Cardiac muscle cell (in vitro differentiated cells and primary cell): Measurements from ENCODE around the gene POM121L2. TPM values are rescaled to one million over a fixed set of nuclear protein-coding genes. Genes with fewer than 3 reads are reported as not detected.

Source experiments
- DNase-seq, 2 donors: peaks; one replicate each; pipeline versions ENCODE4 v3.0.0 to v3.0.0-alpha.2; 2010 to 2017; ENCODE audit warnings: low read depth in 1 of 2, low spot score in 1 of 2
- H3K27ac ChIP-seq: fragments of 200-600 bp; sonication (generic); 2 replicates; pipeline ENCODE4 v1.5.1; 2016
- H3K27me3 ChIP-seq: fragments of 200-600 bp; sonication (generic); 2 replicates; pipeline ENCODE4 v1.6.0; 2016; ENCODE audit warnings: control low read depth
- H3K36me3 ChIP-seq: fragments of 200-600 bp; sonication (generic); 2 replicates; pipeline ENCODE4 v1.5.1; 2016; ENCODE audit warnings: control low read depth
- H3K4me1 ChIP-seq: fragments of 200-600 bp; sonication (generic); 2 replicates; pipeline ENCODE4 v1.8.1; 2017; ENCODE audit warnings: low read depth, mild to moderate bottlenecking, mixed run types
- H3K4me3 ChIP-seq: fragments of 200-600 bp; sonication (generic); 2 replicates; pipeline ENCODE4 v1.5.1; 2016; ENCODE audit warnings: mild to moderate bottlenecking
- H3K9me3 ChIP-seq: fragments of 200-600 bp; sonication (generic); 2 replicates; pipeline ENCODE4 v1.5.1; 2017; ENCODE audit warnings: low read depth, mild to moderate bottlenecking, control low read depth
- CTCF ChIP-seq: IDR thresholded peaks from 2 replicates; pipeline ENCODE4 v1.5.1; 2012; ENCODE audit warnings: low read depth, mild to moderate bottlenecking, low read length
- polyA plus RNA-seq: library from polyadenylated mRNA; unstranded; fragments of >200 nt; fragmentation: Nextera tagmentation; extraction: Ambion mirVana; gene quantifications from 2 replicates; pipeline ENCODE4 v1.2.1, GENCODE V29; 2016
- total RNA-seq: library from RNA; depleted of rRNA; stranded (reverse); fragments of >200 nt; gene quantifications from 2 replicates; pipeline ENCODE4 v1.2.3, GENCODE V29; 2016

Gene POM121L2
- total and polyA plus RNA-seq, 2 experiments from 2014 or later = 0.18 TPM; not detected in 1

DNA sequence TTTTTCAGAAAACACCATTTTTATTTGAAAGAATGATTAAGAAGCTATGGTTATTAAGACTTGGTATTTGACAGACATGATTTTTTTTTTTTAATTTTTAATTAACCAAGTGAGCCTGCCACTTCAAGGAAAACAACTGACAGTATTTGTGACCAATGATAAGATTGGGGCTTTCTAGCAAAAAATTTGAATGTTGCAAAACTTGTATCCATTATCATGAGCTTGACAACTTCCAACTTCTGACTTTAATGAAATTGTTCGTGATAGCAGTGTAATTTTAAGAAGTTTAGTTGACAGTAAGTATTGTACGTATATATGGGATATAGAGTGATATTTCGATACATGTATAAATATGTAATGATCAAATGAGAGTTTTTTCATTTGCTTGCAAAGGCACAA is 21.6 kb upstream of the POM121L2 start:
- H3K4me1 ChIP-seq = no peaks in the 10 kb centered on the region

DNA sequence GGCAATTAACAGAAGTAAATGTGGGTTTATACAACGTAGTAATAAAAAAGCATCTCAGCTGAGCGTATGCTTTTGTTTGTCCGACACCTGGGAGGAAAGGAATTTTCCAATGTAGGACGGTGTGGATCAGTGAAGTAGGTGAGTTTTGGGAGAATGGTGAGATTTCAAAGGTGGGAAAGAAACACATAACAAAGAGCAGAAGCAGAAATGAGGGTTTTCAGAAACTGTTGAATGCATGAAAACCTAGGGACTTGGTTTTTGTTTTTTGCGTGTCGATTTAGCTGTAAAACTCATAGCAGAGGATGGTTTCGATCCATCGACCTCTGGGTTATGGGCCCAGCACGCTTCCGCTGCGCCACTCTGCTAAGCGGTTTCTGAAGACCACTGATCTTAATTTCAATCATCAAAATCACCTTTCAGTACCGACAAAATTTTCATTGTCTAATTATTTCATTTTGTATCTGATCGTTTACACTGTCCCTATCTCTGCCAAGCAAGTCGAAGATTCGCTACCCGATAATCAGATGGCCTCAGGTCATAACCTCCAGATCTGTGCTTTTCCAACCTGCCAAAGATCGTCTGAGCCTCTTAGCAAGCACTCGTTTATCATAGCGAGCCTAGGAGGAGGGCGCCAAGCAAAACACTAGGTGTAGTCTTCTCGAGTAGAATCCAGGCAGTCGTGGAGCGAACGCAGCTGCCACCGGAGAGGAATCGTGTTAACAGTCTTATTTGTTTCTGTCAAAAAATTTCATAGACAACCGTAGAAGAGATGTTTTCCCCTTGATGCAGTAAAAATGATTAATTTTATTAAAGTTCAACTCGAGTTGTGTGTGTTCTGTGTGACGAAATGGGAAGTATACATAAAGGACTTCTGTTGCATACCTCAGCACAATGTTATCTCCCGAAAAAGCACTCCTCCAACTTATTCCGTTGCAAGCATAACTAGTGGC is 20.9 kb upstream of the POM121L2 start:
- peak; percentile 47 to 50 for DNase-seq
- no peak for TF ChIP-seq CTCF
- peaks cover 4% of the 10 kb centered on the region for H3K27me3 ChIP-seq
- H3K27ac ChIP-seq = no peak overlapping the region
- no peaks in the 10 kb centered on the region for H3K4me1 ChIP-seq
- H3K4me3 ChIP-seq = peak overlapping the region; percentile 29
- no peaks in the 10 kb centered on the region for H3K36me3 ChIP-seq
- no peaks in the 10 kb centered on the region for H3K9me3 ChIP-seq

More for the DNA sequence above, 21.6 kb upstream of the POM121L2 start:
- TF ChIP-seq CTCF = no peak
- DNase-seq = no peak
- no peaks in the 10 kb centered on the region for H3K9me3 ChIP-seq
- peak overlapping the region; percentile 29 for H3K4me3 ChIP-seq
- no peaks in the 10 kb centered on the region for H3K36me3 ChIP-seq
- H3K27me3 ChIP-seq = peaks cover 4% of the 10 kb centered on the region
- H3K27ac ChIP-seq = no peak overlapping the region

DNA sequence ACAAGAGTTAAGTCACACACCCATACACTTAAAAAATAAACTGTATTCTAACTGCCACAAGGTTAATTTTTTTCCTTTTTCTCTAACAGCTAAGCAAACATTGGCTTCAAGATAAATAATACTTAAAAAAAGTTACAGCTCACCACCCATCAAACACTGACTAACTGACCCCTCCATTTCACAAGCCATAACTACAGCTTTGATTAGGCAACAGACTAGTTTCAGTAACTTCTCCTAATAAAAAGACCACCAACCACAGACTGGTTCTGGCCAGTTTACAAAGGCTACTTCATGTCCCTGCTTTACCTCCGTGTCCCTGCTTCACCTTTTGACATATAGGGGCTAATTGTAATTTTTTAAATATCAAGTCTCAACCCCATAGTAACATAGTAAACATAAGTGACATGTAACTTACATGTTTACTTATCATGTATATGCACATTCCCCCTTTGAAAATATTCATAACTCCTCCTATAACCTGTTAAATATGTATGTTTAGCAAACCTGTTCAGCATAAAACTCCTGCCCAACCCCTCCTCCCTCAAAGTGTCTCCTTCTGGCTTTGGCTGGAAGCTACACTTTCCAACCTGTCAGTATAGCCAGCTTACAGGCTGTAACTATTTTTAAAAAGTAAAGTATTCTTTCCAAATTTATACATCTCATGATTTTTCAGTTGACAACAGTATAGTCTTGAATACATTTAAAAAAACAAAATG is 15.1 kb upstream of the POM121L2 start:
- no peak overlapping the region for H3K4me3 ChIP-seq
- no peaks in the 10 kb centered on the region for H3K9me3 ChIP-seq
- no peak for DNase-seq
- H3K36me3 ChIP-seq = no peaks in the 10 kb centered on the region
- TF ChIP-seq CTCF = no peak
- peaks cover 14% of the 10 kb centered on the region for H3K27me3 ChIP-seq
- H3K4me1 ChIP-seq = no peaks in the 10 kb centered on the region
- H3K27ac ChIP-seq = no peak overlapping the region

DNA sequence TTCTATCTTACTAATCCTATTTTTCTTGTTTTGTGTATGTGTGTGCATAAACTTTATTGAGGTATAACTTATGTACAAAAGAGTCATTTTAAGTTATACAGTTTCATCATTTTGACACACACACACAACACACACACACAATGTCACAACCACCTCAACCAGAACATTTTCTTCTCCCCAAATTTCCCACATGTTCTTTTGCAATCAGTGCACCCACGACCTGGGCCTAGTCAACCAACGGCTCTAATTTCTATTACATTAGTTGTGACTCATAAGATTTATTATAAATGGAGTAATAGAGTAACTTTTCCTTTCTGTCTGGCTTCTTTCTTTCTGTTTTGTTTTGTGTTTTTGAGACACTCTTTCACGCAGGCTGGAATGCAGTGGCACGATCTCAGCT is 9.8 kb upstream of the POM121L2 start:
- no peaks in the 10 kb centered on the region for H3K36me3 ChIP-seq
- H3K4me1 ChIP-seq = no peaks in the 10 kb centered on the region
- peaks cover 26% of the 10 kb centered on the region for H3K27me3 ChIP-seq
- no peaks in the 10 kb centered on the region for H3K9me3 ChIP-seq
- DNase-seq = no peak
- no peak for TF ChIP-seq CTCF
- no peak overlapping the region for H3K4me3 ChIP-seq
- H3K27ac ChIP-seq = no peak overlapping the region

DNA sequence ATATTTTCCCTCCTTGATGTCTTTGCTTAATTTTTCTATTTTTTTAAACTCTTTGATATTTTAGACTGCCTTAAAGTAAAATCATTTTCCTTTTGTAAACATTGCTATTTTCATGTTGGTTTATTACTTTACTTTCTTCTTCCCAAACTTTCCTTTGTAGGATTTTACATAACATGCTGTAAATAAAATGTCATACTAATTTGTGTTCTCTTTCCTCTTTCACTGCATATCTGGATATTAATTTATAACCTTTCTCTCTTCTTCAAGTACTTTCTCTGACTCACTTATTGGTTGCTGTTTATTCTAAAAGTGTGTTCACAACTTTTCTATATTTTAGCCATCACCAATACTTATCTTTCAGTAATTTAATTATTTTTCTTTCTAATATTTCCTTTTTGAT is 9.3 kb upstream of the POM121L2 start:
- Histone ChIP-seq H3K36me3 (no peaks in the 10 kb centered on the region), H3K4me1 (no peaks in the 10 kb centered on the region), H3K9me3 (no peaks in the 10 kb centered on the region), H3K27me3 (peaks cover 26% of the 10 kb centered on the region), H3K27ac (no peak overlapping the region), H3K4me3 (no peak overlapping the region)
- TF ChIP-seq CTCF = no peak
- DNase-seq = no peak
